Adipocyte (in vitro differentiated cells): ENCODE results near the gene CELA3A.
"Not testable (repeated sequence)": the region's sequence is repeated elsewhere in the genome, so short reads cannot be mapped to it uniquely, and the experiment has no call there.

Experiments used
- DNase-seq: peaks from one replicate; pipeline ENCODE4 v3.0.0-alpha.2; 2015; ENCODE audit warnings: low read depth
- H3K27me3 ChIP-seq: replicated peaks from 2 replicates; pipeline ENCODE4 v1.7.0; 2013; ENCODE audit warnings: mild to moderate bottlenecking, low read length, moderate library complexity; ENCODE audit not compliant: control insufficient read depth, insufficient read depth
- H3K36me3 ChIP-seq: 2 replicates; pipeline ENCODE4 v1.7.0; 2013; ENCODE audit warnings: low read length, mild to moderate bottlenecking, moderate library complexity; ENCODE audit not compliant: control insufficient read depth, insufficient read depth, severe bottlenecking
- H3K4me1 ChIP-seq: 2 replicates; pipeline ENCODE4 v1.7.0; 2013; ENCODE audit warnings: mild to moderate bottlenecking, low read length, moderate library complexity; ENCODE audit not compliant: control insufficient read depth, insufficient read depth
- H3K4me3 ChIP-seq: 2 replicates; pipeline ENCODE4 v1.7.0; 2013; ENCODE audit warnings: mild to moderate bottlenecking, low read length, moderate library complexity
- H3K9ac ChIP-seq: 2 replicates; pipeline ENCODE4 v1.7.0; 2013; ENCODE audit warnings: mild to moderate bottlenecking, low read length, moderate library complexity
- H3K9me3 ChIP-seq: 2 replicates; pipeline ENCODE4 v1.7.0; 2013; ENCODE audit warnings: mild to moderate bottlenecking, low read length, moderate library complexity; ENCODE audit not compliant: control insufficient read depth

The CELA3A gene

GRCh38 chr1:22001409-22001808 lies at the start of gene CELA3A:
CELA3A (plus strand) TSS chr1:22001657; CDS start chr1:22001675, 18 bp downstream.
- Histone ChIP-seq H3K9me3 (no peaks in the 10 kb centered on the region), H3K9ac (no peak within 1 kb of the TSS), H3K4me1 (no peaks in the 10 kb centered on the region), H3K4me3 (no peak within 1 kb of the TSS), H3K27me3 (peaks cover 4% of the 10 kb centered on the region), H3K36me3 (no peaks in the 10 kb centered on the region)
- no peak for DNase-seq

GRCh38 chr1:21952786-21953520 lies 48.5 kb upstream of the CELA3A start:
- Histone ChIP-seq H3K36me3 (no peaks in the 10 kb centered on the region), H3K9me3 (no peaks in the 10 kb centered on the region), H3K9ac (no peak overlapping the region), H3K4me1 (peaks cover 21% of the 10 kb centered on the region), H3K4me3 (no peak overlapping the region), H3K27me3 (no peaks in the 10 kb centered on the region)
- no peak for DNase-seq

GRCh38 chr1:21955058-21955457 lies 46.4 kb upstream of the CELA3A start:
- no peaks in the 10 kb centered on the region for H3K36me3 ChIP-seq
- peak overlapping the region; percentile 83 for H3K9ac ChIP-seq
- H3K4me1 ChIP-seq: peaks cover 21% of the 10 kb centered on the region
- no peak for DNase-seq
- H3K4me3 ChIP-seq: no peak overlapping the region
- no peaks in the 10 kb centered on the region for H3K9me3 ChIP-seq
- no peaks in the 10 kb centered on the region for H3K27me3 ChIP-seq

GRCh38 chr1:21955501-21956281 lies 45.8 kb upstream of the CELA3A start:
- Histone ChIP-seq H3K27me3 (no peaks in the 10 kb centered on the region), H3K4me3 (no peak overlapping the region), H3K36me3 (no peaks in the 10 kb centered on the region), H3K9me3 (no peaks in the 10 kb centered on the region), H3K4me1 (peaks cover 21% of the 10 kb centered on the region), H3K9ac (peak overlapping the region; percentile 83)
- DNase-seq: no peak

- DNase-seq: peak; percentile 22
Measured at GRCh38 chr1:21956720-21957552, 44.5 kb upstream of the CELA3A start.

GRCh38 chr1:21961337-21961736 lies 40.1 kb upstream of the CELA3A start:
- H3K4me3 ChIP-seq: no peak overlapping the region
- no peaks in the 10 kb centered on the region for H3K9me3 ChIP-seq
- no peaks in the 10 kb centered on the region for H3K27me3 ChIP-seq
- no peak for DNase-seq
- peaks cover 12% of the 10 kb centered on the region for H3K4me1 ChIP-seq
- H3K36me3 ChIP-seq: no peaks in the 10 kb centered on the region
- H3K9ac ChIP-seq: no peak overlapping the region

More at GRCh38 chr1:21956720-21957552, 44.5 kb upstream of the CELA3A start:
- H3K27me3 ChIP-seq: no peaks in the 10 kb centered on the region
- H3K4me1 ChIP-seq: peaks cover 21% of the 10 kb centered on the region
- H3K9me3 ChIP-seq: no peaks in the 10 kb centered on the region
- H3K4me3 ChIP-seq: no peak overlapping the region
- H3K36me3 ChIP-seq: no peaks in the 10 kb centered on the region
- peak overlapping the region; percentile 62 for H3K9ac ChIP-seq

GRCh38 chr1:21961799-21962198 lies 39.7 kb upstream of the CELA3A start:
- Histone ChIP-seq H3K27me3 (no peaks in the 10 kb centered on the region), H3K9ac (no peak overlapping the region), H3K9me3 (no peaks in the 10 kb centered on the region), H3K4me3 (no peak overlapping the region), H3K36me3 (no peaks in the 10 kb centered on the region), H3K4me1 (peaks cover 11% of the 10 kb centered on the region)
- no peak for DNase-seq

GRCh38 chr1:21963477-21964217 lies 37.8 kb upstream of the CELA3A start:
- no peak overlapping the region for H3K4me3 ChIP-seq
- no peaks in the 10 kb centered on the region for H3K36me3 ChIP-seq
- peak; percentile 84 for DNase-seq
- H3K9me3 ChIP-seq: no peaks in the 10 kb centered on the region
- H3K9ac ChIP-seq: no peak overlapping the region
- H3K27me3 ChIP-seq: no peaks in the 10 kb centered on the region
- H3K4me1 ChIP-seq: peaks cover 5% of the 10 kb centered on the region

GRCh38 chr1:21966247-21967000 lies 35.0 kb upstream of the CELA3A start:
- H3K9me3 ChIP-seq: no peaks in the 10 kb centered on the region
- H3K9ac ChIP-seq: no peak overlapping the region
- DNase-seq: peak; percentile 54
- H3K4me3 ChIP-seq: no peak overlapping the region
- peaks cover 5% of the 10 kb centered on the region for H3K4me1 ChIP-seq
- no peaks in the 10 kb centered on the region for H3K27me3 ChIP-seq
- H3K36me3 ChIP-seq: no peaks in the 10 kb centered on the region

GRCh38 chr1:21967216-21967615 lies 34.2 kb upstream of the CELA3A start:
- not testable (repeated sequence) for H3K4me3 ChIP-seq, H3K9me3 ChIP-seq, H3K9ac ChIP-seq, H3K4me1 ChIP-seq, DNase-seq, H3K36me3 ChIP-seq, H3K27me3 ChIP-seq
